ENCODE data around the gene THTPA.

DNA sequence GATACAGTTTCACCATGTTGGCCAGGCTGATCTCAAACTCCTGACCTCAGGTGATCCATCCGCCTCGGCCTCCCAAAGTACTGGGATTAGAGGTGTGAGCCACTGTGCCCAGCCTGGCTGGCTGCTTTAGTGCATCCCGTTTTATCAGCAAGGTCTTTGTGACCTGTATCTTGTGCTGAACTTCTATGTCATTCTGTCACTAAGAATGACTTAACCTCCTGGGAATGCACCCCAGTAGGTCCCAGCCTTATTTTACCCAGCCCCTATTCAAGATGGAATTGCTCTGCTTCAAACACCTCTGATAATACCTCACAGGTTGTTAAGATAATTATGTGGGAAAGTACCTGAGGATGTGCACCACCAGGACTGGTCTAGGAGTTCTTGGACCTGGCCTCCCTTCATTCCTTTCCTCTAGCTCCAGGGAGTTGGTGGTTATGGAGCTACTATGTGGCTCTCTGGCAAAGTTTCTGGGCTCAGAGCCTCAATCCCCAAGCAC is 48.7 kb downstream of the THTPA start:
- TF ChIP-seq, protein P1, sequence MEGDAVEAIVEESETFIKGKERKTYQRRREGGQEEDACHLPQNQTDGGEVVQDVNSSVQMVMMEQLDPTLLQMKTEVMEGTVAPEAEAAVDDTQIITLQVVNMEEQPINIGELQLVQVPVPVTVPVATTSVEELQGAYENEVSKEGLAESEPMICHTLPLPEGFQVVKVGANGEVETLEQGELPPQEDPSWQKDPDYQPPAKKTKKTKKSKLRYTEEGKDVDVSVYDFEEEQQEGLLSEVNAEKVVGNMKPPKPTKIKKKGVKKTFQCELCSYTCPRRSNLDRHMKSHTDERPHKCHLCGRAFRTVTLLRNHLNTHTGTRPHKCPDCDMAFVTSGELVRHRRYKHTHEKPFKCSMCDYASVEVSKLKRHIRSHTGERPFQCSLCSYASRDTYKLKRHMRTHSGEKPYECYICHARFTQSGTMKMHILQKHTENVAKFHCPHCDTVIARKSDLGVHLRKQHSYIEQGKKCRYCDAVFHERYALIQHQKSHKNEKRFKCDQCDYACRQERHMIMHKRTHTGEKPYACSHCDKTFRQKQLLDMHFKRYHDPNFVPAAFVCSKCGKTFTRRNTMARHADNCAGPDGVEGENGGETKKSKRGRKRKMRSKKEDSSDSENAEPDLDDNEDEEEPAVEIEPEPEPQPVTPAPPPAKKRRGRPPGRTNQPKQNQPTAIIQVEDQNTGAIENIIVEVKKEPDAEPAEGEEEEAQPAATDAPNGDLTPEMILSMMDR (conservative IDR thresholded peaks at IDR 0.05 in 1 of 2, IDR thresholded peaks at IDR 0.05 in 1 of 2; ENCODE audit: low read depth in 1 of 2, low read length in 2 of 2), result no peak
- no peak for TF ChIP-seq EZH2 (IDR thresholded peaks at IDR 0.05; ENCODE audit: low read length, missing control alignments)

All from fibroblast of lung (primary cell).